ENCODE measurements around the gene ARID2.

ARID2 gene

DNA sequence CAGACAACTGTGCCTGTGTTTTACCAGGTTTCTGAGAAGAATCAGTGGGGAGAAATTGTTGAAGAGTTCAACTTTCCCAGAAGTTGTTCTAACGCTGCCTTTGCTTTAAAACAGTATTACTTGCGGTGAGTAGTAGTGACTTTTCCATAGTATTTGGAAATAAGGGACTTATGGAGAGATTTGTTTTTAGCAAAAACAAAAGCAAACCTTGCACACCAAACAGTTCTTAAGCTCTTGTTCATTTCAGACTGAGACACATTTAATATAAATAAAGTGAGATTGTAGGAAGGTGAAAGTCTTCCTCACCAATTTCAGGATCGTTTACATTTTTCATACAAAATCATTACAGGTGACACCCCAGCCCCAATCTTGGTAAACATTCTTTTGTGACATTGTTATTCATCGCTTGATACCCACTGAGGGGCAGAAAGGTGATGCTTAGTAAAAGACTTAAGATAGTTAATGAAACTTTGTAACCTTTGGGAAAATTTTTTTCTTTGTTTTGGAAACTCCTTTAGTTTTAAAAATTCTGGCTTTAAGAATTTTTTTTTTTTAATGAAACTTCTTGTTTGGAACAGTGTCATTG is 1.8 kb downstream of the ARID2 start:
- H3K36me3 ChIP-seq (ENCODE audit: control insufficient read depth in 2 of 2, insufficient read depth in 1 of 2, low read length in 2 of 2) = peaks cover 6 to 17% of the 10 kb centered on the region in 2 experiments
- POLR2A ChIA-PET = no interaction called here
- H3K27ac ChIP-seq (ENCODE audit: extremely low read depth, low read depth, low read length) = peak overlapping the region; percentile 98
- H3K4me1 ChIP-seq (ENCODE audit: control insufficient read depth, insufficient read depth, low read length) = peaks cover 4% of the 10 kb centered on the region; the same call in 1 of the 2 replicates
- no peaks in the 10 kb centered on the region for H3K9me3 ChIP-seq (ENCODE audit: control insufficient read depth, insufficient read depth, low read depth, low read length)
- H3K4me3 ChIP-seq (ENCODE audit: low read depth, low read length) = peak overlapping the region; percentile 82
- CTCF ChIA-PET = interaction anchor here (0.7 kb wide), 1 partner anchor 177 kb away, joined by 3 read pairs; no protein-coding TSS in a partner anchor
- no peak for TF ChIP-seq ZNF23 (tag by site-specific recombination; IDR thresholded peaks at IDR 0.05; ENCODE audit: borderline replicate concordance)
- no peak for TF ChIP-seq BCL11B (tag by site-specific recombination; IDR thresholded peaks at IDR 0.05; ENCODE audit: low read depth)
- TF ChIP-seq ZNF404 (tag by site-specific recombination; IDR thresholded peaks at IDR 0.05) = no peak
- TF ChIP-seq, protein P1, sequence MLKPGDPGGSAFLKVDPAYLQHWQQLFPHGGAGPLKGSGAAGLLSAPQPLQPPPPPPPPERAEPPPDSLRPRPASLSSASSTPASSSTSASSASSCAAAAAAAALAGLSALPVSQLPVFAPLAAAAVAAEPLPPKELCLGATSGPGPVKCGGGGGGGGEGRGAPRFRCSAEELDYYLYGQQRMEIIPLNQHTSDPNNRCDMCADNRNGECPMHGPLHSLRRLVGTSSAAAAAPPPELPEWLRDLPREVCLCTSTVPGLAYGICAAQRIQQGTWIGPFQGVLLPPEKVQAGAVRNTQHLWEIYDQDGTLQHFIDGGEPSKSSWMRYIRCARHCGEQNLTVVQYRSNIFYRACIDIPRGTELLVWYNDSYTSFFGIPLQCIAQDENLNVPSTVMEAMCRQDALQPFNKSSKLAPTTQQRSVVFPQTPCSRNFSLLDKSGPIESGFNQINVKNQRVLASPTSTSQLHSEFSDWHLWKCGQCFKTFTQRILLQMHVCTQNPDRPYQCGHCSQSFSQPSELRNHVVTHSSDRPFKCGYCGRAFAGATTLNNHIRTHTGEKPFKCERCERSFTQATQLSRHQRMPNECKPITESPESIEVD (tag by site-specific recombination; IDR thresholded peaks at IDR 0.05) = 0 out of 2 replicates have a peak, but pooled peaks have one; percentile 23
- TF ChIP-seq HOXC10 (CRISPR knock-in tag; IDR thresholded peaks at IDR 0.05) = no peak
- TF ChIP-seq REPIN1 (tag by site-specific recombination; IDR thresholded peaks at IDR 0.05; ENCODE audit: low read depth) = no peak
- no peak for TF ChIP-seq ZBTB21 (tag by site-specific recombination; IDR thresholded peaks at IDR 0.05)
- TF ChIP-seq BCL11A (tag by site-specific recombination; IDR thresholded peaks at IDR 0.05; ENCODE audit: low read depth) = no peak
- TF ChIP-seq ZNF10 (tag by site-specific recombination; IDR thresholded peaks at IDR 0.05) = no peak
- no peak for TF ChIP-seq SETDB1 (IDR thresholded peaks at IDR 0.05; ENCODE audit: insufficient read length, low read length)
- no peak for TF ChIP-seq ZXDB (tag by site-specific recombination; IDR thresholded peaks at IDR 0.05)
- no peak for TF ChIP-seq ZNF423 (tag by site-specific recombination; IDR thresholded peaks at IDR 0.05)
- peak; percentile 86 for TF ChIP-seq PRDM1 (tag by site-specific recombination; IDR thresholded peaks at IDR 0.05)
- TF ChIP-seq ZNF555 (tag by site-specific recombination; conservative IDR thresholded peaks at IDR 0.05) = no peak
- no peak for TF ChIP-seq ZNF16 (tag by site-specific recombination; IDR thresholded peaks at IDR 0.05; ENCODE audit: low read depth)

DNA sequence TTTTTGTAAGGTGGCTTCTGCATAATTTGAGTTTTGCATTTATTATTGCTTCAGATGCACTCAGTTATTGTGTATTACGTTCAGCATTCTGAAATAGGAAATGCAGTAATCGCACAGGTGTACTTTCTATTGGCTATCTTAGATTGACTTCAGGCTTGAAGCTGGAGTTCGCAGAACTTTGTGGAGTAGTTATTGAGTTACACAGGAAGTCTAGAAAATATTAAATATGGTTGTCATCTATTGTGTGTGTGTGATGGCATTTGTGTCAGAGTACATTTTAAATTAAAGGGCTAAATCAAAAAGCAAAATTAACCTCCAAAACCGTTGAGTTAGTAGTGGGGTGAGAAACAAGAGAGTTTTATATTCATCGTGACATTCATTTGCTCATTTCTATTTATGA is 2.7 kb downstream of the ARID2 start:
- H3K36me3 ChIP-seq (ENCODE audit: control insufficient read depth in 2 of 2, insufficient read depth in 1 of 2, low read length in 2 of 2) = peaks cover 6 to 24% of the 10 kb centered on the region in 2 experiments
- H3K4me1 ChIP-seq (ENCODE audit: control insufficient read depth, insufficient read depth, low read length) = peaks cover 4% of the 10 kb centered on the region; the same call in 1 of the 2 replicates
- H3K27ac ChIP-seq (ENCODE audit: extremely low read depth, low read depth, low read length) = no peak overlapping the region
- TF ChIP-seq, protein P2, sequence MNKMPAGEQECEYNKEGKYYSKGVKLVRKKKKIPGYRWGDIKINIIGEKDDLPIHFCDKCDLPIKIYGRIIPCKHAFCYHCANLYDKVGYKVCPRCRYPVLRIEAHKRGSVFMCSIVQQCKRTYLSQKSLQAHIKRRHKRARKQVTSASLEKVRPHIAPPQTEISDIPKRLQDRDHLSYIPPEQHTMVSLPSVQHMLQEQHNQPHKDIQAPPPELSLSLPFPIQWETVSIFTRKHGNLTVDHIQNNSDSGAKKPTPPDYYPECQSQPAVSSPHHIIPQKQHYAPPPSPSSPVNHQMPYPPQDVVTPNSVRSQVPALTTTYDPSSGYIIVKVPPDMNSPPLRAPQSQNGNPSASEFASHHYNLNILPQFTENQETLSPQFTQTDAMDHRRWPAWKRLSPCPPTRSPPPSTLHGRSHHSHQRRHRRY (tag by site-specific recombination; IDR thresholded peaks at IDR 0.05) = no peak
- TF ChIP-seq, protein P3, sequence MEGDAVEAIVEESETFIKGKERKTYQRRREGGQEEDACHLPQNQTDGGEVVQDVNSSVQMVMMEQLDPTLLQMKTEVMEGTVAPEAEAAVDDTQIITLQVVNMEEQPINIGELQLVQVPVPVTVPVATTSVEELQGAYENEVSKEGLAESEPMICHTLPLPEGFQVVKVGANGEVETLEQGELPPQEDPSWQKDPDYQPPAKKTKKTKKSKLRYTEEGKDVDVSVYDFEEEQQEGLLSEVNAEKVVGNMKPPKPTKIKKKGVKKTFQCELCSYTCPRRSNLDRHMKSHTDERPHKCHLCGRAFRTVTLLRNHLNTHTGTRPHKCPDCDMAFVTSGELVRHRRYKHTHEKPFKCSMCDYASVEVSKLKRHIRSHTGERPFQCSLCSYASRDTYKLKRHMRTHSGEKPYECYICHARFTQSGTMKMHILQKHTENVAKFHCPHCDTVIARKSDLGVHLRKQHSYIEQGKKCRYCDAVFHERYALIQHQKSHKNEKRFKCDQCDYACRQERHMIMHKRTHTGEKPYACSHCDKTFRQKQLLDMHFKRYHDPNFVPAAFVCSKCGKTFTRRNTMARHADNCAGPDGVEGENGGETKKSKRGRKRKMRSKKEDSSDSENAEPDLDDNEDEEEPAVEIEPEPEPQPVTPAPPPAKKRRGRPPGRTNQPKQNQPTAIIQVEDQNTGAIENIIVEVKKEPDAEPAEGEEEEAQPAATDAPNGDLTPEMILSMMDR (tag by site-specific recombination; IDR thresholded peaks at IDR 0.05) = no peak
- TF ChIP-seq ZNF121 (tag by site-specific recombination; IDR thresholded peaks at IDR 0.05) = no peak
- peak; percentile 57 for TF ChIP-seq SCRT2 (tag by site-specific recombination; IDR thresholded peaks at IDR 0.05)
- TF ChIP-seq, protein P4, sequence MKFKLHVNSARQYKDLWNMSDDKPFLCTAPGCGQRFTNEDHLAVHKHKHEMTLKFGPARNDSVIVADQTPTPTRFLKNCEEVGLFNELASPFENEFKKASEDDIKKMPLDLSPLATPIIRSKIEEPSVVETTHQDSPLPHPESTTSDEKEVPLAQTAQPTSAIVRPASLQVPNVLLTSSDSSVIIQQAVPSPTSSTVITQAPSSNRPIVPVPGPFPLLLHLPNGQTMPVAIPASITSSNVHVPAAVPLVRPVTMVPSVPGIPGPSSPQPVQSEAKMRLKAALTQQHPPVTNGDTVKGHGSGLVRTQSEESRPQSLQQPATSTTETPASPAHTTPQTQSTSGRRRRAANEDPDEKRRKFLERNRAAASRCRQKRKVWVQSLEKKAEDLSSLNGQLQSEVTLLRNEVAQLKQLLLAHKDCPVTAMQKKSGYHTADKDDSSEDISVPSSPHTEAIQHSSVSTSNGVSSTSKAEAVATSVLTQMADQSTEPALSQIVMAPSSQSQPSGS (tag by site-specific recombination; IDR thresholded peaks at IDR 0.05; ENCODE audit: low read depth) = no peak
- peak; percentile 36; the same call in 1 of the 2 replicates for TF ChIP-seq SCRT1 (tag by site-specific recombination; IDR thresholded peaks at IDR 0.05; ENCODE audit: borderline replicate concordance)
- TF ChIP-seq ZNF2 (tag by site-specific recombination; IDR thresholded peaks at IDR 0.05) = no peak
- TF ChIP-seq ZNF23 (tag by site-specific recombination; IDR thresholded peaks at IDR 0.05; ENCODE audit: borderline replicate concordance) = no peak
- TF ChIP-seq ZNF473 (tag by site-specific recombination; IDR thresholded peaks at IDR 0.05) = no peak
- TF ChIP-seq ZNF654 (tag by site-specific recombination; IDR thresholded peaks at IDR 0.05; ENCODE audit: low read depth) = no peak
- ChIA-PET POLR2A (no interaction called here), CTCF (interaction anchor here (0.5 to 1.0 kb wide), 3 partner anchors 10 to 31 kb away, joined by 3 to 8 read pairs (median 3); no protein-coding TSS in a partner anchor)
- H3K9me3 ChIP-seq (ENCODE audit: control insufficient read depth, insufficient read depth, low read depth, low read length) = no peaks in the 10 kb centered on the region
- H3K4me3 ChIP-seq (ENCODE audit: low read depth, low read length) = peak overlapping the region; percentile 82

Measured in HEK293 (cell line).